C1 segment of cervical spinal cord (tissue), 14 donors: ENCODE results near the gene MACROH2A1.

Experiments used
- DNase-seq, 14 donors: peaks; one replicate each; lab custom pipeline; 2025; lab: John Stamatoyannopoulos, UW

Gene MACROH2A1

DNA sequence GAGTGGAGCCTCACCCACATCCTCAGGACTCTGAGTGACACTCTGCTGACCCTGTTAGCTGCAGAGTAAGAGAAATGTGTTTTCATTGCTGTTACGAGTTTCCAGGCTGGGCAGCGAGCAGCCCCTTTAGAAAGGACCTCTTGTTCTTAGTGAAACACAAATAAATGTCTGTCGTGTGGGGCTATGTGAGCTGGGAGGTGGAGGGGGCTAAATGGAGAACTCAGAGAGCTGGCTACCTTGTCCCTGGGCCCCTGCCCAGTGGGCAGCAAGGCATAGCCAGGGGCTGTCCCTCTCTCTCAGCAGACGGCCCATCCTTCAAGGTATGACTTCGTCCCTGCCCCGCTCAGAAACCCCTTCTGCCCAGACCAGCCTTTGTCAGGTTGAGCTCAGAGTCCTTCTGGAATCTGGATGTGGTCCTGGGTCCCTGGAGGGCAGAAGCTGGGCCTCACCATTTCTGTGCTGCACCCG is 38.0 kb upstream of the MACROH2A1 start:
- DNase-seq, result no peak

DNA sequence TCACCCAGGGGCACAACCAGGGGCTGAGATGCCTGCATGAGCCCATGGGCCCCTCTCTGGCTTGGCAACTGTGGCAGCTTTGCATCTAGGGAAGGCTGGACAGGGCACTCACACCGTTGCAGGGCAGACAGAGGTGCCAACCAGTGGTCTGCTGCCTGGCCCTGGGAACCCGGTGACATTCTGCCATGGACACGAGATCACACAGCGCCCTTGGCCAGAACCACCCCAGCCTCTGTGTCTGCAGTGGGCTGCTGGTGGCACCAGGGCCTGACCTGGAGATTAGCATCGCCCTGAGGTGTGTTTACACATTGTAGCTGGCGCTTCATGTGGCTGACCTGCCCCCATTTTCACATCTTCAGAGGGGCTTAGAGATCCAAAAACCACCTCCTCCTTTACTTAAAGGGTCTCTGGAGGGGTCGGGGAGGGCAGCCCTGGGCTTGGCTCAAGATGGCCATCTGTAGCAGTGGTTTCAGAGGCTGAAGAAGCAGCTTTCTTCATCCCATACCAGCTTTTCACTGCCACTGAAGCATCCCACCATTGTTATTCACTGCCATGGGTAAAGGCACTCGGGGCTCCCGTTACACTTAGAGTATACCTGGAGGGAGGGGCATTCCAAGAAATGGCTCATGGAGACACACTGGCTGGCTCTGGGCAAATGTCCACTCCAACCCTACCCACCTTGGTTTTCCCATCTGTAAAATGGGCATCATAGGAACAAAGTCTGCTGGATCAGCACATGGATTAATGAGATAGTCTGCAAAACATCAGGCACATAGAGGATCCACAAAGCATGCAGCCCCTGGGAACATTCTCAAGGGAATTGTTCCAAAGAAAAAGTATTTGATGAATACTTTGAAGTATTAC is 36.7 kb upstream of the MACROH2A1 start:
- no peak for DNase-seq

DNA sequence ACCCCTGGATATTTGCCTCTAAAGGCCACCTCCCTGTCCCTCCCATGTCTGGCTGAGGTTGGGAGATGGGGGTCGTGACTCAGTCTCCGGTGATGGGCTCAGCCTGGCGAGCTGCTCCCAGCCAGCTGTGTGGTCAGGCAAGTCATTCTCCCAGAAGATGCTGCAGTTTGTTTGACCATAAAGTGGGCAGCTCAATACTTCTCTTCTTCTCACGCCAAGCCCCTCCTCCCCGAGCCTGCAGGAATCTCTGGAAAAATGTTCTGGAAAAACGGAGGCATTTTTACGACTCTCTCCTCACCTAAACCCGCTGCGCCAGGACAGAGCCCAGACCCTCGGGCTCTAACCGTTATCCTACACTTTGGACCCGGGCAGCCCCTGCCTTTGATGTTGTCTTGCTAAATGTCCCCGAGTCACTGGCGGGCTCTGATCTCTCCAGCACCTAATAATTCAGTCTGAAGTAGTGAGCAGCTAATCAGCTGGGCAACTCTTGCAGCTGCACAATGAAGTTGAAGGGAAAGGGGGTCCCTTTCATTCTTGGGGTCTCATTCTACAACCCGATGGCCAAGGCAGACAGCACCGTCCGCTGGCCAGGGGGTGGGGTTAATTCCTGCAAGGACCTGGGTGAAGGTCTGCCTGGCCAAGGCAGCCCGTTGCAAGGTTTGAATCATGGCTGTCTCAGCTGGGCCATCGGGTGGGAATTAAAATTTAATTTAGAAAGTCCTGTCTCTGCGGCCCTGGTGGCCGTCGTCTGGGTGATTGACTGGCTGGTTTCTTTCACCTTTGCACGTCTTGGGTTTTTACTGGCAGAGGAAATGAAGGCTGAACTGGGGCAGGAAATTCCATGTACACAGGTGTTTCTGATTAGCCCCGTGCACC is 35.8 kb upstream of the MACROH2A1 start:
- DNase-seq, result no peak

DNA sequence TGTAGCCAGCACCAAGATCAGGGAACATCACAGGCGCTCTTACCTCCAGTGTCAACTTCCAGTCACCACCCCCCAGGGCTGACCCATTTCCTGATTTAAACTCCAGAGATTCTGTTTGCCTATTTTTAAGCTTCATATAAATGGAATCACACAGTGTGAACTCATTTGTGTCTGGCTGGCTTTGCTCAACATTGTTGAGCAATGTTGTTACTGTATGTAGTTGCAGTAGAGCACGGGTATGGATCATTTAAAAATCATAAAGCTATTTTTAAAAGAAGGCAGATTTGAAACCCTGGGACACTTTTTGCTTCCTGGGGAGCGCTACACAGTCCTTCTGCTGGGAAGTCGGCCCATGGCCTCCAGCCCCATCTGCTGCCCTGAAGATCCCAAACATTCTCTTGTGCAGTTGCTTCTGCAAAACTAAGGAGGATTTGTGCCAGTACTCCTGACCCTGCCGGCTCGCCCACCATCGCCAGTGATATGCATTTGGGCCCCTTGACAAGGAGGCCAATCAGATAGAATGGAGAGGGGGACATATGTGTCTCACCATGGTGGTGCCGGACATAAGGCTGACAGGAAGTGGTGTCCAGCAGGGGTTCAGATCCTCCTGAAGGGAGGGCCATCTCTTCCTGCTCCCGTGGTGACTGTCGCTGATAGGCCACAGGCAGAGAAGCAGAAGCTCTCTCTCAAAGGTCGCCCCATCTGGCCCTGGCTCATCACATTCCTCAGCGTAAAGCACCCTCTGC is 34.8 kb upstream of the MACROH2A1 start:
- peak in 1 of 14 donors; percentile 94 for DNase-seq

- DNase-seq, result no peak
Observed at GRCh38 chr5:135432113-135432512, 33.1 kb upstream of the MACROH2A1 start.

DNA sequence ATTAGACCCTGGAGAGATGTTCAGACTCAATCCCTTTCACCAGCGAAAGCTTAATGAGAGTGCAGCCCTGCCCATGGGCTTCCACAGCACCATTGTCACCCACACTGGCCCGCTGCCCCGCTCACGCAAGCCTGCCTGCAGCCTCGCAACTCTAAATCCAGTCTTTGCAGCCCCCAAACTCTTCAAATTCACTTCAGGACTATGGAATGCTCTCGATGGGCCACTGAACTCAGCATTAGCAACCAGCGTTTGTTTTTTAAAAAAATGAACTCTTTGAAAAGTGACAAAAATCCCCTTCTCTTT is 31.1 kb upstream of the MACROH2A1 start:
- DNase-seq, result no peak

DNA sequence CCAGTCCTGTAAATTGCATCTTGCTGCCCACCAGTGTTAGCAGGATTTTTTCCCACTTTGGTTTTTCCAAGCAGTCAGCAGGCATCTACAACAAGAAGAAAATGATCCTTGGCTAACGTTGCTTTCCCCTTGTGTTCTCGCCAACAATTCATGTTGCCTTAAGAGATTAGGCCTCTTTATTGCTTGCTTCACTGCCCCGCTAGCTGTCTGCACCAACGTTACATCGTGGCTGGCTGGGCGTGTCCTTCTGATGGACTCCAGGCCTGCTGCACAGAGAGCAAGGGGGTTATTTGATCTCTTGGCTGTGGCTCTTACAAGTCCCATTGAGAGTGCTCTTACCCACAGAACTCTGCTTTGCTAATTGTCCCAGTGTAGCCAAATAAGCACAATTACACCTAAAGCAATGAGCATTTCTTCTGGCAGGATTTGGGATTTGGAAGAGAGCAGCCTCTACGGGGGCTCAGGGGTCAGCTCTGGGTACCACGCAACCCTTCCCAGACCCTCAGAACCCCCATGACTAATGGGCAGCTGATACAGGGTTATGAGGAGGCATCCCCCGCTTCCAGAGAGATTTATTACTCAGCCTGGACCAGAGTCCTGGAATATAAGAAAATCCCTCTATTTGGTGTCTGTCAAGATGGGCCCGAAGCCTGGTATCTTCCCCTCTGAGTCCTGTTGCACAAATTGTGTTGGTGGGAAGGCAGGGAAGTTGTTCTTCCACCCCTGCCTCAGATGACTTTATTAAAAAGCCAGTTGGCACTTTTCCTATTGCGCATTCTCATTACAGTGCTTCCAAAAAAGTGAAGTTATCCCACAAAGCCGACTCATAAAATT is 30.5 kb upstream of the MACROH2A1 start:
- DNase-seq, result no peak

GRCh38 chr5:135428586-135428985 is 29.6 kb upstream of the MACROH2A1 start:
- DNase-seq, result no peak

GRCh38 chr5:135426102-135427082 is 27.4 kb upstream of the MACROH2A1 start:
- DNase-seq, result no peak

- no peak for DNase-seq
Observed at GRCh38 chr5:135425641-135426040, 26.6 kb upstream of the MACROH2A1 start.

DNA sequence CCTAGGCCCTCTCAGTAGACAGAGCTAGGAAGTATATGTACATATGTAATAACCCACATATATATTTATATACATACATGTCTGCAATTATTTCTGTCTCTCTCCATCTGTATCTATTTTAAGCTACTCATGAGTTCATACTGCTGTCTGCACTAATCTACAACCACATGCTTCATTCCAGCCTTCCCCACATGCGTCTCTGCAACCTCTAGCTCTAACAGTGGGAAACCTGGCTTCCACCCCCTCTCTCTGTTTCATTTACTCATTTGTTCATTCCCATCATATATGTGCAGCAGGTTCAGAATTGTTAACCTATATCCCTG is 24.8 kb upstream of the MACROH2A1 start:
- no peak for DNase-seq

DNA sequence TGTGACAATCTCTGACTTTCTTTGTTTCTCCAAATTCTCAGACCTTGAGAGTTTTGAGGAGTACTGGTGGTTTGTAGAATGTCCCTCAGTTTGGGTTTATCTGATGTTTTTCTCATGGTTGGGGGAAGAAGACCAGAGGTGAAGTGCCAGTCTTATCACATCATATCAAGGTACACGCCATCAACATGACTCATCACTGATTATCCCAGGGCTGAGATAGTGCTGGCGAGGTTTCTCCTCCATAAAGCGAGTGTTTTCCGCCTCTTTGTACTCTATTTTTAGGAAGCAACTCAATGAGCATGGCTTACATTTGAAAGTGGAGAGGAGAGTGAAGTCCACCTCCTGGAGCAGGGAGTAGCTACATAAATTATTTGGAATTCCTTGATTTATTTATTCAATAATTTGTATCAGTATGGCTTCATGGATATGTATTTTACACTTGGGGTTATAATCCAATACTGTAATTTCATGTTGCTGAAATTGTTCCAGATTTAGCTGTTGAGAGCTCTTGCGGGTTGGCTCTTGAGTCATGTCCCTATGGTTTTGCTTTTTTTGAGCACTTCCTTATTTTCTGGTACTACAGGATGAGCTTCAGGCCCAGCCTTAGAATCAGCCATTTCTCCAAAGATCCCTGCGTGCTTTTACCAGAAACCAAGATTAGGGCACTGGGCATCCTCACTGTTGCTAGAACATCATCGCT is 24.3 kb upstream of the MACROH2A1 start:
- DNase-seq, result no peak

GRCh38 chr5:135422419-135422818 is 23.4 kb upstream of the MACROH2A1 start:
- no peak for DNase-seq

DNA sequence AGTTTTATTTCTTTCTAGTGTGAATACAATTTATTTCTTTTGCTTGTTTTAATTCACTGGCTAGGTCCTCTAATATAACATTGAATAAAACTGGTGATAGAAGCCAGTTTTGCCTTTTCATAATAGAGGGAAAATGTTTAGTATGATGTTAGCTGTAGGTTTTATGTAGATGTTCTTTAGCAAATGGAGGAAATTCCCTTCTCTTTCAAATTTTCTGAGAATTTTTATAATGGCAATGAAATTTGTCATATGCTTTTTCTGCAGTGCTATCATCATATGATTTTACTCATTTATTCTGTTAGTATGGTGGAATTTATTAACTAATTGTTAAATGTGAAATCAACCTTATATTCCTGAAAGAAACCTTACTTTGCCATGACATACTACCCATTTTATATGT is 18.1 kb upstream of the MACROH2A1 start:
- no peak for DNase-seq

DNA sequence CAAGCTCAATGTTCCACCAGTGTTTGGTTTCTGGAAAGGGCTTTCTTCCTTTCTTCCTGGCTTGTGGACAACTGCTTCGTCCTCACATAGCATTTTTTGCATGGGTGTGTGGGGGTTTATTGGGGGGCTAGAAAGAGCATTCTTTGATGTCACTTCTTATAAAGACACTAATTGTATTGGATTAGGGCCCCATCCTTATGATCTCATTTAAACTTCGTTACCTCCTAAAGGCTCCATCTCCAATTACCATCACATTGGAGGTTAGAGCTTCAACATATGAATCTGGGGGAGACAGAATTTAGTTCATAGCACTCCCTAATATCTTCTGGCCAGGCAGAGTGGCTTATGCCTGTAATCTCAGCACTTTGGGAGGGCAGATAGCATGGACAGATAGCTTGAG is 6.1 kb upstream of the MACROH2A1 start:
- DNase-seq, result no peak

GRCh38 chr5:135402031-135402430 is 3.0 kb upstream of the MACROH2A1 start:
- no peak for DNase-seq

DNA sequence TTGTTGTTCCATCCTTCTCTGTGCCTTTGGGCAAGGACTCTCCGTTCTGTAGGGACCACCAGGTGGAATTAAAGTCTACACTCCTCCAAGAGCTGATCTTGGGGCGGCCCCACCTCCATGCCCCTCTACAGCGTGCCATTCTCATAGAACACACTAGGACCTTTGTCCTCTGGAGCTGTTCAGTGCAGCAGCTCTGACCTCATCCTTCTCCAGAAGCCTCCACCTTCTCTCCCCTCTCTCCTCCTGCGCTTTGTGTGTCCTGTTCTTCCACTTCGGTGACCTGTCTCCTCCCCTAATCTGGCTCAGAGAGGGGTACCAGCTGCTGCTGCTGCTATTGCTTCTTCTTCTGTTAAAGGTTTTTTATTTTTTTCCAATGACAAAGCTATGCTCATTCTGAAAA is 1.8 kb upstream of the MACROH2A1 start:
- no peak for DNase-seq

DNA sequence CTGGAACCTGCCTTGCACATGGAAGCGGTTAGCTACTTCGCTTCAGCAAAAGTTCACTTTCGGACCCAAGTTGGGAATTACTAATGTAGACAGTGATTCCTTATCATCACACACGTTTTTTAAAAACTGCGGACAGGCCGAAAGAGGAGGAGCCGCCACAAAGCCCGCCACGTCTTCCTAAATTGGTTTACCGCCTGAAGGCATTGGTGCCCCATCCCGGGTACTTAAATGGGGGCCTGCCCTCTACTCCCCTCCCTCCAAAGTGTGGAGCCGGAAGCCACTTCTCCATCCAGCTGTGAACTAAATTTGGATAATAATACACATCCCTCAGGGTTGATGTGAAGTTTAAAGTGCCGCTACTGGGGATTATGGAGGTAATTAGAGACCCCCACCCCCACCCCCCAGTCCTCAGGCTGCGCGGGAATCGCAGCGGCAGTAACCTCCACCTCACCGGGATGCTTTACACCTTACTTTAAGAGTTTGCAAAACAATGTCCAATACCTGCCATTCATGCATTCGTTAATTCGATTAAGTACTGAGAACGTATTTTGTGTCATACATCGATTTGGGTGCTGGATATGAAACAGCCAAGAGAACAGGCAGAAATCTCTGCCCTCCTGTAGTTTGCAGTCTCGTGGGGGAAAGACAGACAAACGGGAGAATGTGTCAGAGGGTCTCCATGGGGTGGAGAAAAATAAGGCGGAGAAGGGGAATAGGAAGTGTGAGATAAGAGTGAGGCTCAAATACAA is 937 bp upstream of the MACROH2A1 start:
- DNase-seq, result no peak
